HG03558 (cell line): ENCODE measurements around the gene NRXN3.
"Not testable (repeated sequence)": the region's sequence is repeated elsewhere in the genome, so short reads cannot be mapped to it uniquely, and the experiment has no call there.

ENCODE experiments used
- ATAC-seq: cut with Tn5 transposase; IDR thresholded peaks from one replicate; pipeline ENCODE4 v1.9.1; 2021; ENCODE audit warnings: moderate number of reproducible peaks; ENCODE audit not compliant: unreplicated experiment; ENCODE audit errors: extremely low read depth

Gene NRXN3

DNA sequence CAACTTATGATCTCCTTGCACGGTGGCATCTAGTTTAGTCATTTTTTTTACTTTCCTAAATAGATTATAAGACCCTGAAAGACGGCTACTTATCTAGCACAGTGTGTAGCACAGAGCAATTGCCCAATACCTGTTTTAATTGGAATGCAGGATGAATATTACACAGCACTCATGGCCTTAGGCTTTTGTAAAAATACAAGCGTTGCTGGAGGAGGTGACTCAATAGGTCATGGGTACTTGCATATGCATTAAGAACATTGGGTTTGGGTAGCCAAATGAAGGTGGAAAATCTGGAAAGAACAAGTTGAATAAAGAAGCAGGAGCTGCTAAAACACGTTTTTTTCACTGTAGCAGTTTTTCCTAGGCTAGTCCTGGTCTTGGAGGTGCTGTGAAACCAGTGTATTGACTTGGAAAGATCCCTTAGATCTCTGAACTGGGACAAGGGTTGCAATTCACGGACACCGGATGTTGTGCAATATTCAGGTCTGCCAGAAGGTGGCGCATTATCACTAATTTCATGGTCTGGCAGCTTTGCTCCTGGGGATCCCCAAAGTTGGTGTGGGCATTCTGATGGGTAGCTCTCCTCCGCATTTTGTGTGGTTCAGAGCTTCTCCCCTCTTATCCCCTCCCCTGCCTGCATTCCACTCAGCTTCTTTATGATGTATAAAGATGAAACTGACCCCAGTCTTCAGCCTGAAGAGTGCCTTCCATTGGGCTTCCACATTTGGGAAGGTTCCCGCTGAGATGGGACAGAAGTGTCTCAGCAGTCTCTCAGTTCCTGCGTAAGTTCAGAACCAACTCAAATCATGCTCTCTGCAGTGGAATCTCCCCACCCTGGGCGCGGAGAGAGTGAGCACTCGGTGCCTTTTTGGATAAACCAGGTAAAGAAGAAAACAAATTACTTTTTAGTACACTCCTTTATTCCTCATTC is 278.3 kb downstream of the NRXN3 start:
- ATAC-seq = no peak

DNA sequence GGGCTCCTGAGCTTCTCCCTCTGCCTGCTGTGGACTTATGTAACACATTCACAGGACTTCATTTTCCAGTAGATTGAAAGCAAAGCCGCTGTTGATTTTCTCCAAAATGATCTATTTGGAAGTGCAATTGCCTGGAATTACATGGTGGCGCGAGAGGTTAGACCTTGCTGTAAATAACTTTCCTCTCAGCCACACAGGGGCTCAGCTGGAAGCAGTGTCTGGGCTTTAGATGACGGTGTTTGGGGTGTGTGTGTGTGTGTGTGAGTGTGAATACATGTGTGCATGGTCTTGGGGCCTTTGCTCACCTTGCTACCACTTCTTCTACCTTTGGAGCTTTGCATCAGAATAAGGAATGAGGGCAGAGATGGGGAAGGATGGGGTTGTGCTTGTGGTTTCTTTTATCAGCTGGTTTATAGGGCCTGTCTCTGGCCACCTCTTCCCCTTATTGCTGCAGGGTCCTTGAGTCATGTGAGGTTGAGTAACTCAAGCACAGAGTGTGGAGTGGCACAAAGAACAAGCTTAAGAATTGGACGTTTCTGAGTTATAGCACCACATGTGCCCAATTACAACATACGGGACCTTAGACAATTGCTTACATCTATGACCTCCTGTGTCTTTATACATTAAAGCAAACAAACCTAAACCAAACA is 280.6 kb downstream of the NRXN3 start:
- ATAC-seq = no peak

DNA sequence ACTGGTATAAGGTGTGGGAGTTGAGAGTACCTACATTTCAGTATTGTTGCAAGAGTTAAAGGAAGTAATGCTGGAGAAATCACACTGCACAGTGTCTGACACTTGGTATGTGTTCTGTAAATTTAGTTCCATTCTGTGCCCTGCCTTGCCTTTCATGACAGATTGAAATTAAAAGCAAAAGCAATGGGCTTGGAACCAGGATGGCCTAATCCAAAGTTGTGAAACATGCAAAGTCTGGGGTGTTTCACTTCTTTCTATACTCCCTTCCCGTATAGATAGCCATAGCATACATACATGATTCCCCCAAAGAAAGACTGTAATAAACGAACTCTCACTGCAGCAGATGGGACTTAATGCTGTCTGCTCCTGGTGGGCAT is 281.1 kb downstream of the NRXN3 start:
- no peak for ATAC-seq

DNA sequence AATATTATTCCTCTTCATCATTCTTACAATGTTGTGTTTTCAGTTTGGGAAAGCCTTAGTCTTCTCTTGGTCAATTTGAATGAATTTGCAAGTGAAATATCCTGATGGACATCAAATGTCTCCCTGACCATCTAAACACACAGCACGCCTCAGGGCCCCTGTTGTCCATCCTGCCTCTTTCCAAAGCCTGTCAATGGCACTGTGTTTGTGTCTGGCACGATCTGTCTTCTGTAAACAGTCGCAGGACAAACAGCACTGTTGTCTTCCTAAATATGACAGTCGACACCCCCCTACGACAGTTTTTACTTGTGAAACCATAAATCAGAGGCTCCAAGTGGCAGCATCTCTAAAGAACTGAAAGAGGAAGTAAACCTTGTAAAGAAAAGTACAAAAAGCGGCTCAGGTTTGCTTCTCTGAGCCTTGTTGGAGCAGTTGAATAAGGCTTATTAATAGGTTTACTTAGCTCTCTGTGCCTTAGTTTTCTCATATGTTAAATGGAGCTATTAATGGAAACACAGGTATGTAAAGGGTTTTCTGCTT is 285.8 kb downstream of the NRXN3 start:
- no peak for ATAC-seq

DNA sequence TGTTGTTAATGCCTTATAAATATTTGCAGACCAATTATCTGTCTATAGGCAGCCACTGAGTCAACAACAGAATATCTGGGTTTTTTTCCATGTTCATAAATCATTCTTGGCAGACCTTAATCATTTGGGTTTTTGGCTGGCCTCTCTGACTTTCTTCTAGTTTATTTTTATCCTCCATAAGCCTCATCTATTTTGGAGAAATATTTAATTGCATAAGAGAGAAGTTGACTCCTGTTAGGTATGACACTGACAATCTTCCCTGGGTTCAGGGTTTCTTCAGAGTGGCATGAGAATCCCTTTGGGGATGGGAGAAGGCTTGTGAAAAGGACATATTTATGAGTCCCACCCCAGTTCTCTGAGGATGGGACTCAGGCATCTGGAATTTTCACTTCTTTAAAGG is 299.8 kb downstream of the NRXN3 start:
- no peak for ATAC-seq

DNA sequence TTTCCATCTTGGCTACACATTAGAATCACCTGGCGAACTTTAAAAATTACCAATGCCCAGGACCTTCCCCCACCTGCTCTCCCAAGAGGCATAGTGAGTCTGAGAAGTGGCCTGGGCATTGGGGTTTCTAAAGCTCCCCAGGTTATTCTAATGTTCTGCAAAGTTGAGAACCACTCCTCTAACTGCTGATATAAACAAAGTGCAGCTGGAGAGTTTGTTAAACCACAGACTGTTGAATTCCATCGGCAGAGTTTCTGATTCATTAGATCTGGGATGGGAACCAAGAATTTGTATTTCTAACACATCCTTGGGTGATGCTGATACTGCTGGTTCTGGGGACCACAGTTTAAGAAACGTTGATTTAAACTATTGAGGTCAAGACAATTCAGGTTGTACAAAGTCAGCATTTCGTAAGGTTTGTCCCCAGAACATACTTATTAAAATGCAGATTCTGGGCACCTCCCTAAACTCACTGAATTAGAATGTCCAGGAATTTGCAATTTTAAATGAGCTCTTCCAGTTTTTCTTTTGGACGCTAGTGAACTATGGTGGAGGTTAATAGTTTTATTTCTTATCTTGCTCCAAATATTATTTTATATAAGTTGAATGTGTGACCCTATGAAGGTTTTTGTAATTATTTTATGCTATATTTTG is 309.1 kb downstream of the NRXN3 start:
- no peak for ATAC-seq

DNA sequence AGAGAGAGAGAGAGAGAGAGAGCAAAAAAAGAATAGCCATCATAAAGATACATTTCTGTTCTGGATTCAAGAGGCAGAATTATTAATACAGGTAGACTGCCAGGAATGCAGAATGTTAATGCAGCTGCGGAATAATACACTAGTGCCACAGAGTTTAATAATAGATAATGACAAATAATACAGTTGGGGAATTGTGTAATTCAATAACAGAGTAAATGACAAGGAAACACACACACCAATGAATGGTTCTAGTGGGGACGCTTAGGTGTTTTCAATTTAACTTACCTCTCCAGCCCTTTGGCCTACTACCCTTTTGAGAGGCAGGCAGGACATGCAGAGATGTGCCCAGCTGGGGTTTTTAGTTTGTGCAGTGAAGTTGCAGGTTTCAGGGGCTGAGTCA is 313.9 kb downstream of the NRXN3 start:
- no peak for ATAC-seq

DNA sequence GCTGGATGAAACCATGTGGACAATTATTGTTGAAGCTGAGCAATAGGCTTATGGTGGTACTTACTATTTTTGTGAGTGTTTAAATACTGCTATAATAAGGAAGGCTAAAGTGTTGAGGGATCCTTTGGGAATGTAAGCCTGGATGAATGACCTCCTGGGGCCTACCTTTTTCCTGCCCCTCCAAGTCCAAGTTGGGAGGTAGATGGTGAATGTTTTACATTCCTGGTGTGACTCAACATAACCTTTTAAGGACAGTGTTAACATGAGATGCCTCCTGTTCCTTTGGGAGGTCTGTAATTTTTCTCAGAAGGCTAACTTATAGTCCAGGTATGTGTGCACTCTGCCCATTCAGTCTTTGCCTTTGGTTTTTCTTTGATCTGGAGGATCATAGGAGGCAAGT is 315.9 kb downstream of the NRXN3 start:
- ATAC-seq = no peak

DNA sequence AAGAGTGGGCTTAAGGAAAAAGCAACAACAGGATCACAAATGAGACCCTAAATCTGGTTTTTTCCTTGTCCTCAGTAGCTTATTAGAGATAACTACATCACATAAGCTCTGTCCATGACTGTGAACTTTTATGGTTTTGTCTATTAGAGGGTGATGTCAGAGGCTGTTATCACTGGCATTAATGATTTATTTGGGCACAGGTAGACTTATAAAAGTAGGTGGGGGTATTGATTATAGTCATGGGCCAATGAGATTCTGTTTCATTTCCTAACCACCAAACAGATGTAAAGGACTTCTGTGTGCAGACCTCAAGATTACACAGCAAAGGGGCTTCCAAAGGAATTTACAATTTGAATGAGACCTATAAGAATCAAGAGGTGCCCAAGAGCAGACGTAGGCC is 316.4 kb downstream of the NRXN3 start:
- ATAC-seq = no peak

DNA sequence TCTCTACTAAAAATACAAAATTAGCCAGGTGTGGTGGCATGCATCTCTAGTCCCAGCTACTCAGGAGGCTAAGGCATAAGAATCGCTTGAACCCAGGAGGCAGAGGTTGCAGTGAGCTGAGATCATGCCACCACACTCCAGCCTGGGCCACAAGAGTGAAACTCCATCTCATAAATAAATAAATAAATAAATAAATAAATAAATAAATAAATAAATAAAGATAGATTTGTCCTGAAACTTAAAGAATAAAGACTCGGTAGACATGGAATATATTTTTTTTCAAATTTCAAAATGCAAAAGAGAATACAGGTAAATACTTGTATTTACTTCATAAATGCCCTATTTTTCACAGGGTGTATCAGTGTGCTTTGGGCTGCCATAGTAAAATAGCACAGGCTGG is 317.4 kb downstream of the NRXN3 start:
- ATAC-seq = not testable (repeated sequence)

DNA sequence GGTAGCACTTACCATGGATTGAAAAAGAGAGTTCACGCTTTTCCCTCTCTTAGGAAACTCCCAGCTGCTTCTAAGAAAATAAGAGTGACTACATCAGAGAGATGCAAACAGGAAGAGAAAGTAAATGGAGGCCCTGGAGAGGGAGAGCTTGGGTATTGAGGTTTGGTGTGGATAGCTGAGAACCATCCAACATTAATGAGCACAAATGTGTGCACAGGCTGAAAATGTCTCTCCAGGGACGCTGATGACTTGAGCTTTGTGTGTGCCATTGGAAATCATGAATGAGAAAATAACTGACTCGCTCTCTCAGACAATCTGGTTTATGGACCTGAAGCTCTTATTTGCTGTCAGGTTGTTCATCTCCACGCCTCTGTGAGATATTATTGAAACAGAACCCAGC is 318.8 kb downstream of the NRXN3 start:
- ATAC-seq = no peak

DNA sequence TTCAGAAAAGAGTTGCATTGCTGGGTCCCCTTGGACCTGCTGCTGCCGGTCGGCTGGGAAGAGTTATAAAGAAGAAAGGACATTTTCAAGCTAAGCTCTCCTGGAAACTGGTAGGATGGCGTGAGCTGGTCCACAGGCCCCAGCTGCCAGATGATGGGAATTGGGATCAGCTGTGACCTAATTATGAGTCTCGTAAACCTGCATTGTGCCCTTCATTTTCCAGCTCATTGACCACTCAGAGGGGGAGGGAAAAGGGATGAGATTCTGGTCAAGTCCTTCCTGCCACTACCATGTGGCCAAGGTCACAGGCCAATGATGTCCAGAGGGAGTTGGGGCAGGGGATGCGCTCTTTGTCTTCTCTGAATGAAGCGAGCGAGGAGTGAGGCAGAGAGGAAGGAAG is 320.9 kb downstream of the NRXN3 start:
- no peak for ATAC-seq

DNA sequence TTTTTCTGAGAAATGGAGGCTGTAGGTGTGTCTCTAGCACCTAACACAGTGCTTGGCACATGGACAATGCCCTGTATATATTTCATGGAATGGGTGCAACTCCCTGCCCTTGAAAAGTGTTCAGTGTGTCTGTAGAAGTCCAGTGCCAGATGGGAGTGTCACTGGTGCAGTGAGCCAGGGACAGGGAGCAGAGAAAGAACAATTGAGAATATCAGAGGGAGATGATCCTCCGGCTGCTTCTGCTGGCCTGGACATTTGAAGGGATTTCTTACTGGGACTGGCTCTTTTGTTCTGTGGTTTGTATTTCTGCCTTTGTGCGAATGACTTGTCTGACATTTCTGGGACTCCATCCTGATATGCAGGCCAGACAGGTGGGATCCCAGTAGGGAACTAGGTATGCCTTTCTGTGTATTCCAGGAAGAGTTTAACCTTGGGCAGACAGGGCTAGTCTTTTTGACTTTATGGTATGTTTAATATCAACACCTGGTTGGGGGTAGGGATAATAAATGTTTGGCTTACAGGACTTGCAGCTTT is 328.0 kb downstream of the NRXN3 start:
- no peak for ATAC-seq

DNA sequence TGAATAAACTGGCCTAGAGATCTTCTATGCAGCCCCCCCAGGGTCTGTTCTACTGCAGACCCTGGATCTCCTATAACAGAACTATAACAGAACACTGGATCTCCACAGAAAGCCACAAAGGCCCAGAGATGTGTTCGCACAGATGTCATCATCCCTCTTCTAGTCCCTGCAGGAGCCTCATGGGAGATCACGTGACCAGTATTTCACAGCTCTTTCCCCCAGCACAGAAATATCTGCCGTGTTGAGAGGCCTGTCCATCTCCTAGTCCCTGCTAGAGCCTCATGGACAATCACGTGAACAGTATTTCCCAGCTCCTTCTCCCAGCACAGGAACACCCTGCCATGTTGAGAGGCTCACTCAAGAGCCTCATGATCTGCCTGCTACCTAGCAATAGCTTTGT is 331.7 kb downstream of the NRXN3 start:
- ATAC-seq = no peak

DNA sequence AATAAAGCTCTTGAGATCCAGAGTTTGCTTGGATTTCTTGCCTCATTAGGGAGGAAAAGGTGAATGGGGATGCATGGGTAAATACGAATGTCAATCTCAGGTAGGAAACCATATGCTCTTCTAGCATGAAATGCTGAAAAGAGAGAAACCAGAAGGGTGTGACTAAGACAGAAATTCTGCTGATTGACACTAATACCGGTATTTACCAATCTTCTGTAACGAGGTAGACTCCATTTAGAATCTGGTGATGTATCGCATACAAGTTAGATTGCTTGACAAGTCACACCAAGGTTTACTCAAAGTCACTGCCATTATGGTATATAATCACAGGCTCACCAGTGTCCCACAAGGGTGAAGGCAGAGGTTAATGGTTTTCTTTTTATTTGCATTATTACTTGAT is 337.9 kb downstream of the NRXN3 start:
- no peak for ATAC-seq

DNA sequence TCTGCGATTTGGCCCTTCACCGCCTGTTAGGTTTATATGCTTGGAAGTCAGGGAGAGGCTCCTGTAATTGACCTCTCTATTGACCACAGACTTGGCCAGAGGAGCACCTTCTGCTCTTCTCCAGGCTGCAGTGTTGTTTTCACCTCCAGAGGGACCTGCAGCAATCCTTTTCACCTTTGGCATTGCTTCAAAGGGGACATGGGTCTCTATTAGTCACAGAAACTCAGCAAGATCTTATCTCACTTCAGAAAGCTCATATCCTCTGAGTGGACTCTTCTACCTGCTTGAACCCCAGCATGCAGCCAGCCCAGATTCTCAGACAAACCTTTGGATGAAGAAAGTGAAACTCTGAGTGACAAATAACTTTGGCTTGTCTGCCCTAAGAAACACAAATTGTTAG is 339.3 kb downstream of the NRXN3 start:
- ATAC-seq = no peak

DNA sequence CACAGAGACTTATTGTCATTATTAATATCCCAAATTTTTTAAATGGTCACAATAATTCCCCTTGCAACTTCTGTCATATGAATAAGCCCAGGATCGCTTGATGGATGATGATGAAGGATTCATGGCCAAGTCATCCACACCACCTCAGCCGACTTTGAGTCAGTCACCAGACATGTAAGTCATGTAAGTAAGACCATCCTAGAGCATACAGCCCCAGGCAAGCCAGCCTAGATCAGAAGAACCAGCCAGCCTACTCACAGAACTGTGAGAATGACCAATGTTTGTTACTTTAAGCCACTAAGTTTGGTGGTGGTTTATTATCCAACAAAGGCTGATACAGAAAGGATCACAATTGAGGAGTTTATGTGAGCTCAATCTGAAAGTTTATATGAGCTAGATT is 341.8 kb downstream of the NRXN3 start:
- ATAC-seq = no peak

DNA sequence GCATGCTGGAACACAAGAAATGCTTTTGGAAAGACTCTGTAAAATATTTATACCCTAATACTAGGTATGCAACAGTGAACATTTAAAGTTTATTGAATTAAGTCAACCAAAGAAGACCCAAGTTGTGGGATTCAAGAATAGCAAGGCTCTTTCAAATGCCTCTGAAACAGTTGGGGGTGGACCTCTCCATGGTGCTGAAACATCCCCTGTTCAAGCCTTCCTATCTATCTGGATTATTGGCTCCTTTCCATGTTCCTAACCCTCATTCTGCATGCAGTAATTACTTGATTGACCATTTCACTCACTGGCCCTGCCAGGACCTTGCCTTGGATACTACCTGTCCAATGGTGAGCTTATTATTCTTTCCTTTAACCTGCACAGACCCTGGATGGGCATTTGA is 349.7 kb downstream of the NRXN3 start:
- no peak for ATAC-seq

DNA sequence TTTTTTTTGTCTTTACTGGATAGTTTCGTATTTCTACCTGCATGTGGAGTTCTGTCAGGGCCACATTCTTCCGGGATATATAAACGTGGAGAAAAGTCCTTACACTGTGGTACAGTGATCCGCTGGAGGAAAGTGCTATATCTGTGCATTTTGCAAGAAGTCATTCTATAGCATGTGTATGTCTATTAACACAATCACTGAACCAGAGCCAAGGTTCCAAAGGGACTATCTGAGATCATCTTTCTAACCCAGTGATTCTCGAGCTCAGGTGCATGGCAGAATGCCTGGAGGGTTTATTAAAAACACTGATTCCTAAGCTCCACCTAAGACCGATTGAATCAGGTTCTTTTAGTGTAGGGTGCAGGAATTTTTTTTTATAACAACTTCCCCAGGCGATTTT is 354.0 kb downstream of the NRXN3 start:
- ATAC-seq = no peak

DNA sequence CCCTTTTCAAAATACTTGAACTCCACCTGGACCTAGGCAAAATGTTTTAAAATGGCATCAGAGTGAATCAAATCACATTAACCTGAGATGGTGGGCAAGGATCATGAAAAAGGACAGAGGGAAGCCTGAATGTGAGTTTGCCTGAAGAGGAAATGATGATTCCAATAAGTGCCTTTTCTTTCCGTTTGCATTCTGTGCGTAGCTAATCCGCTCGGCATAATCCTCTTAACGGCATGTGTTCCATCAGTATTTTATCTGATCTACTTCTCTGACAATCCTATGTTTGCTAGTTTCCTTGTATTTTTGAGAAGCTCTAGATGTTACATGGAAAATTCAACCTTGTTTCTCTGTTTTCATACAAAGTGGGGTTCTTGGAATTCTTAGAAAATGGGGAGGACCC is 354.6 kb downstream of the NRXN3 start:
- no peak for ATAC-seq

DNA sequence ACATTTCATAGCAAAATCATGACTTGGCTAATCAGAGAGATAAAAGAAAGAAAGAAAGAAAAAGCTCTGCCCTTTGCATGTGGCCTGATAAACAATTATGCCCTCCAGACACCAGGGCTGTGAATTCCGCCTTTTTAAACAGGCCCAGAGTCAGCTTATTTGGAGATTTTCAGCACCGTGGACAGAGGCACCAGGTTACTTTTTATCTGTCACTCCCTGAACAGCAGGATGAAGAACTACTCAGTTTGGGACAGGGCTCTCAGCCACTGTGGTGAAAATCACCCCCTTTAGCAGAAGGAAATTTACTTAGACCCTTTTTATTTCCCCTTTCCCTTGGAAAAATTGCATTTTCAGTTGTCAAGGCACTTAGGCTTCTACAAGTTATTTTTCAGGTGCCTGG is 359.9 kb downstream of the NRXN3 start:
- ATAC-seq = no peak
